ENCODE results near the gene SYT14. TPM values are rescaled to one million over a fixed set of nuclear protein-coding genes. Genes with fewer than 3 reads are reported as not detected.
"Not testable (repeated sequence)": the region's sequence is repeated elsewhere in the genome, so short reads cannot be mapped to it uniquely, and the experiment has no call there.

The SYT14 gene
- total RNA-seq, 1 donor from 2014 or later, result 0.20 TPM

- no peak for DNase-seq (ENCODE audit: low read depth, low spot score)
Observed at GRCh38 chr1:209936125-209936524, 1.9 kb upstream of the SYT14 start.

- DNase-seq (ENCODE audit: low read depth, low spot score), result no peak
Observed at GRCh38 chr1:209945377-209945776, 7.4 kb downstream of the SYT14 start.

DNA sequence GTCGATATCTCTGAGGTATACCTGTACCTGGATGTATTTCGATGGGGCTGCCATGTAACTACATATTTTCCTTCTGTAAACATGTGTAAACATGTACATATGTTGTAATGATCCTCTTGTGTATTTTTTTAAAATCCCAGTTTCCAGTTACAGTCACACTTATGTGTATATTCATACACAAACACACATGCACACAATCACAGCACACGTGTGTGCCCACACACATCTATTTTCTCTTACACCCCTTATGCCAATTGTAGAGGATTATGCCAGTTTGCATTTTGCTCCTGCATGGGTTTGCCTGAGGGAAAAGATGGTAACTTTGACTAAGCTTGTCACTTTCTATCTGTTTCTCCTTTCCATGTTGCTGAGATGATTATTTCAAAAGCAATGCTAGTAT is 10.1 kb downstream of the SYT14 start:
- no peak for DNase-seq (ENCODE audit: low read depth, low spot score)

- DNase-seq (ENCODE audit: low read depth, low spot score), result no peak
Observed at GRCh38 chr1:209956116-209956515, 18.1 kb downstream of the SYT14 start.

GRCh38 chr1:209959623-209960022 is 21.6 kb downstream of the SYT14 start:
- no peak for DNase-seq (ENCODE audit: low read depth, low spot score)

DNA sequence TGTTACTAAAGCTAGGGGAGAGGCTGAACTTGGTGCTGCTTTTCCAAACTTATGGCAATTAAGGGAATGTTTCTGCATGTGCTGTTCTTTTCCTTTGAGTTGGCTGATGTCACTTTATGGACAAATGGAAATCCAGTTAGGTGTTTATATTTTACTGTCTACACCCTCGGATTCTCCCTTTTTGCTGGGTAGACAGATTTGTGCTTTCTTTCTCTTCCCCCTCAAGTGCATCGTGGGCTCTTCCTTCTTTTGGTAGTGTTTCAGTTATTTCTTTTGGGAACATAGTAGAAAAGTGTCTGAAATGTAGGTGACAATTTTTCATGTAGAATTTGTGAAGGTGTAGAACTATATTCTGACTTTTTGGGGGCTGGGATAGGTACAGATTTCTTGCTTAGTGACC is 22.9 kb downstream of the SYT14 start:
- DNase-seq (ENCODE audit: low read depth, low spot score), result no peak

GRCh38 chr1:209962388-209962787 is 24.4 kb downstream of the SYT14 start:
- DNase-seq (ENCODE audit: low read depth, low spot score), result no peak

- DNase-seq (ENCODE audit: low read depth, low spot score), result no peak
Observed at GRCh38 chr1:209962856-209963255, 24.8 kb downstream of the SYT14 start.

- DNase-seq (ENCODE audit: low read depth, low spot score), result no peak
Observed at GRCh38 chr1:209965996-209966395, 28.0 kb downstream of the SYT14 start.

- not testable (repeated sequence) for DNase-seq (ENCODE audit: low read depth, low spot score)
Observed at GRCh38 chr1:209978721-209979120, 40.7 kb downstream of the SYT14 start.

- no peak for DNase-seq (ENCODE audit: low read depth, low spot score)
Observed at GRCh38 chr1:209983953-209984352, 45.9 kb downstream of the SYT14 start.

DNA sequence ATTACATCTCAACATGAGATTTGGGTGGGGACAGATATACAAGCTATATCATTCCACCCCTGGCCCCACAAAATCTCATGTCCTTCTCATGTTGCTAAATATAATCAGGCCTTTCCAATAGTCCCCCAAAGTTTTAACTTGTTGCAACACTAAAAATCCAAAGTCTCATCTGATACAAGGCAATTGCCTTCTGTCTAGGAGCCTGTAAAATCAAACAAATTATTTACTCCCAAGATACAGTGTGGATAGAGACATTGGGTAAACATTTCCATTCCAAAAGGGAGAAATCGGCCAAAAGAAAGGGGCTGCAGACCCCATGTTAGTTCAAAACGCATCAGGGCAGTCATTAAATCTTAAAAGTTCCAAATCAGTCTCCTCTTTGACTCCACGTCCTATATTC is 47.0 kb downstream of the SYT14 start:
- DNase-seq (ENCODE audit: low read depth, low spot score), result no peak

GRCh38 chr1:209988706-209989105 is 50.7 kb downstream of the SYT14 start:
- no peak for DNase-seq (ENCODE audit: low read depth, low spot score)

GRCh38 chr1:209989525-209989924 is 51.5 kb downstream of the SYT14 start:
- no peak for DNase-seq (ENCODE audit: low read depth, low spot score)

DNA sequence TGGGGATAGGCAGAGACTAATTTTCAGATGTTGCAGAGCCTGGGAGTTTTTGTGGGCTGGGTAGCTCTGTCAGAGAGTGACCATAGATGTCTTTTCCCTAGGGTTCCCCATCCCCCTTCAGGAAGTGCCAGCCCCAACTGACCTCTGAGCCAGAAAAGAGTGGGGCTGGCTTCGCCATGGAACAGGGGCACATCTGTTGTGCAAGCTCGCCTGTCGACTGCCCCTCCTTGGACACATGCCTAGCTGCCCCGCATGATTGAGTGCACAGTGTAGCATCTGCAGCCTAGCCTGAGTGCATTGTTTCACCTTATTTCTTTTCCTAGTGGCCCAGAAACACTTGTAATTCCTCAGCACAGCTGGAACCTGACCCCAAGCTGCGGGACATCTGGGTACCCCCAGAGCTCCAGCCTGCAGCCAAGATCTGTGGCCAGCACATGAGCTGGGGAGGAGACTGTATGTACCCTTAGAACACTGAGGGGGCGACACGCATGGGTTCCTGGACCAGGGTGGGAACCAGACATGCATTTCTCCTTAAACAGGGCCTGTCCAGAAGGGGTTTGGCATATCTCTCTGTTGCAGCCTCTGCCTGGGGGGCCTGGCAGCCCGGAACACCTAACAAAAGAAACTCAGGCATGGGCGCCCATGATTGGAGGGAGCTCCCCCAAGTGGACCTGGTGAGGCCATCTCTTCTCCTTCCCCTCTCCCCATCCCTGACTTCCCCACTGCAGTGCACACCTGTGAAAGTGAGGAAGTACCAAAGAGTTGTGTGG is 55.2 kb downstream of the SYT14 start:
- DNase-seq (ENCODE audit: low read depth, low spot score), result no peak

DNA sequence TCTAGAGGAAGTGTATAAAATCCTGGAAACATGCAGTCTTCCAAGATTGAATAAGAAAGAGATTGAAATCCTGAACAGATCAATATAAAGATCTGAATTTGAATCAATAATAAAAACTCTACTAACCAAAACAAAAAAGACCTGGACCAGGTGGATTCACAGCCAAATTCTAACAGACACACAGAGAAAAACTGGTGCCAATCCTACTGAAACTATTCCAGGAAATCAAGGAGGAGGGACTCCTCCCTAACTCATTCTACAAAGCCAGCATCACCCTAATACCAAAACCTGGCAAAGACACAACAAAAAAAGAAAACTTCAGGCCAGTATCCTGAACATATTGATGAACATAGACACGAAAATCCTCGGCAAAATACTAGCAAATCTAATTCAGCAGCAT is 58.3 kb downstream of the SYT14 start:
- DNase-seq (ENCODE audit: low read depth, low spot score), result no peak

DNA sequence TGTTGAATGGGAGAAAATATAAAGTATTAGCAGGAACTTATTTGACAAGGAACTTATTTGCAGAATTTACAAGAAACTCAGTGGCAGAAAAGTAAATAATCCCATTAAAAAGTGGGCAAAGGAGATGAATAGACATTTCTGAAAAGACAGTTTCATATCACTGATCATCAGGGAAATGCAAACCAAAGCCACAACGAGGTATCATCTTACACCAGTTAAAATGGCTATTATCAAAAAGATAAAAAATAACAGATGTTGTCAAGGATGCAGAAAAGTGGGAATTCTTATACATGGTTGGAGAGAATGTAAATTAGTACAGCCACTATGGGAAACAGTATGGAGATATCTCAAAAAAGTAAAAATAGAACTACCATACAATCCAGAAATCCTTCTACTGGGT is 61.0 kb downstream of the SYT14 start:
- no peak for DNase-seq (ENCODE audit: low read depth, low spot score)

DNA sequence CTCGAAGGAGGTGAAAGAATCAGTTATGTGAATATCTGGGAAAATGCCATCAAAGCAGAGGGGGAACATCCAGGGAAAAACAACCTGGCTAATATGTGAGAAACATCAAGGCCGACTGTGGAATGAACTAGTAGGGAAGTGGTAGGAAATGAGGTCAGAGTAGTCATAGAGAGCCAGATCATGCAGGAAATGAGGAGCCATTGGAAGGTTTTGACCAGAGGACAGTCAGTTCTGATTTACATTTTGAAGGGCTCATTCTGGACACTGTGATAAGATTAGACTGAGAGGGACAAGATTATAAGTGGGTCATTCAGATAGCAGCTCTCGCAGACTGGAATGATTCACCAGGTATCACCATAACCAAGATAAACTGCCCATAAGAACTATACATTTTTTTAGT is 63.7 kb downstream of the SYT14 start:
- DNase-seq (ENCODE audit: low read depth, low spot score), result no peak

GRCh38 chr1:210003501-210003900 is 65.5 kb downstream of the SYT14 start:
- no peak for DNase-seq (ENCODE audit: low read depth, low spot score)

- no peak for DNase-seq (ENCODE audit: low read depth, low spot score)
Observed at GRCh38 chr1:210010161-210010560, 72.1 kb downstream of the SYT14 start.

GRCh38 chr1:210021145-210021860 is 83.3 kb downstream of the SYT14 start:
- DNase-seq (ENCODE audit: low read depth, low spot score), result no peak

DNA sequence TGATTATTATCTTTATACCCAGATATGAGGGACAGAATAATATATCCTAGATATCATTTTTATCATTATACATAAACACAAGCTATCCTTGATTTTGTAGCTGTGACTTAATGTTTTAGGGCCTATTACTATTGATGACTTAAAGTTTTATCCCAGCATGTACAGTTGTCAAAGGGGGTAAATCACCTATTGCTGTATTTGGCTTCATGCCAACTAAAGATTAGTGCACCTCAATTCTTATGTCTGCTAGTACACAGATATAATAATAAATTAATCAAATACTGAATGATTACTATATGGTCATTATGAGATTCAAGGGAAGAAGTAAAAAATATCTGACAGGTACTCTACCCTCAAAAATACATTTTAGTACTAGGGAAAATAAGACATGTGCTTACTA is 84.0 kb downstream of the SYT14 start:
- no peak for DNase-seq (ENCODE audit: low read depth, low spot score)

- no peak for DNase-seq (ENCODE audit: low read depth, low spot score)
Observed at GRCh38 chr1:210024282-210024681, 86.3 kb downstream of the SYT14 start.
